Suprapubic skin (tissue), 4 donors: Measurements from ENCODE around the gene EEF1A1. TPM values are rescaled to one million over a fixed set of nuclear protein-coding genes. Genes with fewer than 3 reads are reported as not detected.

Experiments
- DNase-seq, 2 donors: peaks; one replicate each; pipeline ENCODE4 v3.0.0-alpha.2; 2019; ENCODE audit warnings: low spot score in 2 of 2
- H3K27ac ChIP-seq: fragments of 200-600 bp; sonication (generic); one replicate; pipeline ENCODE4 v1.5.1; 2019
- H3K27me3 ChIP-seq: fragments of 200-600 bp; sonication (generic); one replicate; pipeline ENCODE4 v1.5.1; 2019
- H3K36me3 ChIP-seq: fragments of 200-600 bp; sonication (generic); one replicate; pipeline ENCODE4 v1.5.1; 2019
- H3K4me1 ChIP-seq: fragments of 200-600 bp; sonication (generic); one replicate; pipeline ENCODE4 v1.5.1; 2019
- H3K4me3 ChIP-seq: fragments of 200-600 bp; sonication (generic); one replicate; pipeline ENCODE4 v1.5.1; 2019; ENCODE audit warnings: mild to moderate bottlenecking
- H3K9me3 ChIP-seq: fragments of 200-600 bp; sonication (generic); one replicate; pipeline ENCODE4 v1.5.1; 2019
- CTCF ChIP-seq, 2 donors: fragments of 200-600 bp in 1 of 2; fragments of 450-650 bp in 1 of 2; sonication (generic) in 1 of 2; IDR thresholded peaks; one replicate each; pipeline ENCODE4 v1.5.1; 2016 to 2019; ENCODE audit warnings: antibody characterized with exemption in 2 of 2, mild to moderate bottlenecking in 1 of 2, moderate library complexity in 1 of 2
- EP300 ChIP-seq: sonication (generic); formaldehyde crosslinking; IDR thresholded peaks from one replicate; pipeline ENCODE4 v1.6.1; 2017; ENCODE audit warnings: antibody characterized with exemption
- POLR2A ChIP-seq, 2 donors: fragments of 450-650 bp; IDR thresholded peaks; one replicate each; pipeline ENCODE4 v1.6.1; 2017; ENCODE audit warnings: antibody characterized with exemption in 2 of 2, mild to moderate bottlenecking in 2 of 2, moderate library complexity in 2 of 2
- POLR2AphosphoS5 ChIP-seq, 3 donors: sonication (generic); formaldehyde crosslinking; IDR thresholded peaks; one replicate each; pipeline ENCODE4 v1.6.1; 2017; ENCODE audit warnings: antibody characterized with exemption in 3 of 3
- WGBS: methylation state at CpG from one replicate; pipeline ENCODE4 v1.1.5; 2018; 5-methylcytosine and 5-hydroxymethylcytosine counted together
- total RNA-seq, 4 donors: library from RNA; depleted of rRNA; stranded (reverse); fragments of >200 nt; gene quantifications; one replicate each; pipeline ENCODE4 v1.1.0, GENCODE V29; 2016

Gene EEF1A1
- total RNA-seq, 4 donors from 2014 or later = 8,061 to 12,310 (median 11,939) TPM

GRCh38 chr6:73484438-73484837 is 36.4 kb downstream of the EEF1A1 start:
- no peak for TF ChIP-seq POLR2AphosphoS5 (IDR thresholded peaks at IDR 0.05)
- TF ChIP-seq EP300 = no peak
- TF ChIP-seq CTCF (IDR thresholded peaks at IDR 0.05) = no peak
- TF ChIP-seq POLR2A (IDR thresholded peaks at IDR 0.05) = no peak
- DNase-seq = no peak
- Histone ChIP-seq H3K4me1 (no peaks in the 10 kb centered on the region), H3K36me3 (peaks cover 95% of the 10 kb centered on the region), H3K27me3 (no peaks in the 10 kb centered on the region), H3K4me3 (no peak overlapping the region), H3K27ac (no peak overlapping the region), H3K9me3 (no peaks in the 10 kb centered on the region)
- WGBS = 90% methylated on average over 2 of the region's 2 CpGs

DNA sequence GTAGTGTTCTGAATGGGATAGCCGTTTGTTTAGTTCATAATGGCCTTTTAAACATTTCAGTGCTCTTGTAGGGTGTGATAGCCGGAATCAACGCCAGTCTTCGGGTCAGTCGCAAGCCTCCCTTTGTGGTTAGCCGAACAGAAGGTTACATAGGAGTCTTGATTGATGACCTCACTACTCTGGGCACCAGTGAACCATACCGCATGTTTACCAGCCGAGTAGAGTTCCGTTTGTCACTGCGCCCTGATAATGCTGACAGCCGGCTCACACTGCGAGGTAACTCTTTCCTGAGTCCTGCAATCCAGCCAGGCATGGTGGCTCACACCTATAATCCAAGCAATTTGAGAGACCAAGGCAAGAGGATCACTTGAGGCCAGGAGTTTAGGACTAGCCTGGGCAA is 38.9 kb downstream of the EEF1A1 start:
- no peaks in the 10 kb centered on the region for H3K4me1 ChIP-seq
- no peak overlapping the region for H3K27ac ChIP-seq
- no peak for DNase-seq
- H3K36me3 ChIP-seq = peaks cover 98% of the 10 kb centered on the region
- no peaks in the 10 kb centered on the region for H3K27me3 ChIP-seq
- no peak overlapping the region for H3K4me3 ChIP-seq
- H3K9me3 ChIP-seq = no peaks in the 10 kb centered on the region
- no peak for TF ChIP-seq POLR2A (IDR thresholded peaks at IDR 0.05)
- no peak for TF ChIP-seq POLR2AphosphoS5 (IDR thresholded peaks at IDR 0.05)
- no peak for TF ChIP-seq CTCF (IDR thresholded peaks at IDR 0.05)
- TF ChIP-seq EP300 = no peak
- WGBS = 89% methylated on average over 12 of the region's 12 CpGs

DNA sequence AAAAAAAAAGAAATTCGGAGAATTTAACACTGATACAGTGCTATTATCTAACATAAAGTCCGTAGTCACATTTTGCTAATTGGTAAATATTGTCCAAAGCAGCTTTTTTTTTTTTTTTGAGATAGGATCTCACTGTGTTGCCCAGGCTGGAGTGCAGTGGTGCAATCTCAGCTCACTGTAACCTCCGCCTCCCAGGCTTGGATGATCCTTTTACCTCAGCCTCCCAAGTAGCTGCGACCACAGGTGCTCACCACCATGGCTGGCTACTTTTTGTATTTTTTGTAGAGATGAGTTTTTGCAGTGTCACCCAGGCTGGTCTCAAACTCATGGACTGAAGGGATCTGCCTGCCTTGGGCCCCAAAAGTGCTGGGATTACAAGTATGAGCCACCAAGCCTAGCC is 43.4 kb downstream of the EEF1A1 start:
- DNase-seq = no peak
- WGBS = 97% methylated on average over 4 of the region's 4 CpGs
- TF ChIP-seq POLR2AphosphoS5 (IDR thresholded peaks at IDR 0.05) = no peak
- Histone ChIP-seq H3K27me3 (no peaks in the 10 kb centered on the region), H3K27ac (no peak overlapping the region), H3K9me3 (no peaks in the 10 kb centered on the region), H3K36me3 (peaks cover 95% of the 10 kb centered on the region), H3K4me1 (no peaks in the 10 kb centered on the region), H3K4me3 (no peak overlapping the region)

GRCh38 chr6:73476723-73477122 is 44.1 kb downstream of the EEF1A1 start:
- TF ChIP-seq EP300 = no peak
- TF ChIP-seq POLR2AphosphoS5 (IDR thresholded peaks at IDR 0.05) = no peak
- TF ChIP-seq POLR2A (IDR thresholded peaks at IDR 0.05) = no peak
- no peak for TF ChIP-seq CTCF (IDR thresholded peaks at IDR 0.05)
- H3K27me3 ChIP-seq = no peaks in the 10 kb centered on the region
- no peak for DNase-seq
- no peak overlapping the region for H3K27ac ChIP-seq
- no peak overlapping the region for H3K4me3 ChIP-seq
- H3K9me3 ChIP-seq = no peaks in the 10 kb centered on the region
- H3K4me1 ChIP-seq = no peaks in the 10 kb centered on the region
- WGBS = 96% methylated on average over 10 of the region's 10 CpGs
- peaks cover 93% of the 10 kb centered on the region for H3K36me3 ChIP-seq

- H3K4me1 ChIP-seq = no peaks in the 10 kb centered on the region
- H3K27ac ChIP-seq = no peak overlapping the region
- WGBS = 90% methylated on average over 2 of the region's 2 CpGs
- no peaks in the 10 kb centered on the region for H3K27me3 ChIP-seq
- TF ChIP-seq CTCF (IDR thresholded peaks at IDR 0.05) = no peak
- no peak for TF ChIP-seq EP300
- no peak for TF ChIP-seq POLR2AphosphoS5 (IDR thresholded peaks at IDR 0.05)
- no peak for TF ChIP-seq POLR2A (IDR thresholded peaks at IDR 0.05)
- H3K36me3 ChIP-seq = peaks cover 93% of the 10 kb centered on the region
- H3K4me3 ChIP-seq = no peak overlapping the region
- no peaks in the 10 kb centered on the region for H3K9me3 ChIP-seq
- DNase-seq = no peak
Measured at GRCh38 chr6:73471686-73472290, 49.0 kb downstream of the EEF1A1 start.

Other genes starting within 250 kb of the EEF1A1 start
- not detected for gene DPPA5, start 166.8 kb downstream of the EEF1A1 start, total RNA-seq
- gene KHDC3L, start 158.4 kb downstream of the EEF1A1 start, total RNA-seq = not detected
- gene OOEP, start 151.1 kb downstream of the EEF1A1 start, total RNA-seq = under 1 TPM in 1 of 4 donors, not detected in 3; 0.87 TPM
- gene DDX43, start 126.2 kb downstream of the EEF1A1 start, total RNA-seq = 1 to 10 TPM in 1 of 4 donors, under 1 TPM in 3; 0.34 to 3.1 (median 0.60) TPM
- 1 to 10 TPM in 3 of 4 donors, under 1 TPM in 1; 0.79 to 4.3 (median 1.6) TPM for gene CGAS, start 68.7 kb downstream of the EEF1A1 start, total RNA-seq
- 10 to 100 TPM; 12.9 to 34.3 (median 23.9) TPM for gene MTO1, start 59.3 kb downstream of the EEF1A1 start, total RNA-seq
- 10 to 100 TPM in 2 of 4 donors, 1 to 10 TPM in 2; 8.0 to 14.0 (median 11.2) TPM for gene SLC17A5, start 133.0 kb upstream of the EEF1A1 start, total RNA-seq
- 10 to 100 TPM; 27.5 to 48.2 (median 43.1) TPM for gene CD109, start 175.2 kb upstream of the EEF1A1 start, total RNA-seq